Activated naive CD8-positive, alpha-beta T cell treated with anti-CD3 and anti-CD28 coated beads, Interleukin-2, amount 50 U/mL, for 16 hours (primary cell): ENCODE measurements around the gene NFATC3.

ENCODE experiments used
- DNase-seq: peaks from one replicate; pipeline ENCODE4 v3.0.0-alpha.2; 2020; ENCODE audit warnings: low read depth, low spot score

Gene NFATC3

GRCh38 chr16:68072038-68072695, 13.0 kb upstream of the NFATC3 start:
- DNase-seq = no peak

GRCh38 chr16:68073902-68074760, 11.0 kb upstream of the NFATC3 start:
- no peak for DNase-seq

DNA sequence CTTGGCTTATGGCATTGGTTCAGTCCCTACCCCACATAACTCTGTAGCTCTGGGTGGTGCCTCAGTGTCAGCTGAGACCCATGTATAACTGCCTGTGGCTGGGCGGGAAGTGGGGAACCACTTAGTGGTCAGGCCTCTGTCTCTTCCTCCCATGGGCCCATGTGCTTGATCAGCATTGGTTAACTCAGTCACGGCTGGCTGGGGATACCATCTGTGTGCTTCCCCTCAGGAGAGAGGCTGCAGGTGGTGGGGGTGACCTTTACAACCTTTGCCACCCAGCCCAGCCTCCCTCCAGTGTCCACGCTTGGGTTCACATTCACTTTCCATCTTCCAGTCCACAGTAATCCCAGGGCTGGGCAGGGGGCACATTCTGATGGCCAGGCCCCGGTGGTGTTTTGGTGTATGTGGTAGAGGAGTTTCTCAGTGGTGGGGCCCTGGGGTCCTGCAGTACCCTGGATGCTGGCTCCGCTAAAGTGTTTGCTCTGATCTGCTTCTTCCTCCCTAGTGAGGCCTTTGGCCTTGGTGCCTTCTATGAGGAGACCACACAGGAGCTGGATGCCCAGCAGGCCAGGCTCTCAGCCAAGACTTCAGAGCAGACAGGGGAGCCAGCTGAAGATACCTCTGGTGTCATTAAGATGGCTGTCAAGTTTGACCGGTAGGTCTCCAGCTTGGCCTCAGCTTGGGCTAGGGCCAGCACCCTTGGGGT, 10.2 kb upstream of the NFATC3 start:
- no peak for DNase-seq

- no peak for DNase-seq
These were observed 9.2 kb upstream of the NFATC3 start for GRCh38 chr16:68075980-68076379.

- DNase-seq = no peak
These were observed 8.6 kb upstream of the NFATC3 start for GRCh38 chr16:68076560-68076959.

DNA sequence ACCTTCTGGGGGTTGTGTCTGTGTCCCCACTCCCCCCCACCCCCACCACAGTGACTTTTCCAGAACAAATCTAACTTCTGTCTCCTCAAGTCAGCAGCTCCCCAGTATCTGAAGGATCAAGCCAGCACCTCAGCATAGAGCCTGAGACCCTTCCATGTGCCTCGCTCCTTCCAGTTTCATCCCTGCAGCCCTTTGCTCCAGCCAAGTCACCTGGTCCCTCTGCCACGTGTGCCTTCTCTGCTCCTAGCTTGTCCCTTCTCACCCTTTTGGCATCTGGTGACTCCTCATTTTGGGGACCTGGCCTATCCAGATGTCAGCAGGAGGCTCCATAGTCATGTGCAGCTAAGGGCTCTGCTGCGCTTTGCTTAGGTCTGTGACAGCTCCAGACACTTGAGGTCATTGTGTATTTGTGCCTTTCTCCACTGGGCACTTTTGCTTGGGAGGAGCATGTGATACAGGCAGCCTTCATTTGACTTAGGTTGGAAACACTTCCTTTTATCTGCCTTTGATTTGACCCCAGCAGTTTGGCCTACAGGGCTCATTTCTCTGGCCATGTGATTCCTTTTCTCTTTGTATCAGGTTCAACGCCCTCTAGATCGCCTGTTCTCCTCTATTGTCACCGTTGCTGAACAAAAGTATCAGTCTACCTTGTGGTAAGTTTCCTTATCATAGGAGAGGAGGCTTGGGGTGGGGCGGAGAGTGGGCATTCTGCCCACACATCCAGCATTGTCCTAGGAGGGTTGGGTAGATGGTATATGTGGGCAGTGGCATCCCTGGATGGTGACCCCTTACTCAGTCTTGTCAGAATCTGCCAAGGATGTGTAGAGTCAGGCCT, 7.1 kb upstream of the NFATC3 start:
- no peak for DNase-seq

DNA sequence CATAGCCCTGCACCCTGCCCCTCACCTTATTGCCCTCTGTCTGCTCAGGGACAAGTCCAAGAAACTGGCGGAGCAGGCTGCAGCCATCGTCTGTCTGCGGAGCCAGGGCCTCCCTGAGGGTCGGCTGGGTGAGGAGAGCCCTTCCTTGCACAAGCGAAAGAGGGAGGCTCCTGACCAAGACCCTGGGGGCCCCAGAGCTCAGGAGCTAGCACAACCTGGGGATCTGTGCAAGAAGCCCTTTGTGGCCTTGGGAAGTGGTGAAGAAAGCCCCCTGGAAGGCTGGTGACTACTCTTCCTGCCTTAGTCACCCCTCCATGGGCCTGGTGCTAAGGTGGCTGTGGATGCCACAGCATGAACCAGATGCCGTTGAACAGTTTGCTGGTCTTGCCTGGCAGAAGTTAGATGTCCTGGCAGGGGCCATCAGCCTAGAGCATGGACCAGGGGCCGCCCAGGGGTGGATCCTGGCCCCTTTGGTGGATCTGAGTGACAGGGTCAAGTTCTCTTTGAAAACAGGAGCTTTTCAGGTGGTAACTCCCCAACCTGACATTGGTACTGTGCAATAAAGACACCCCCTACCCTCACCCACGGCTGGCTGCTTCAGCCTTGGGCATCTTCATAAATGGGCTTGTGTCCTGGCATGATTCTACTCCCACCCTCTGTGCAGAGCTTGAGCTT, 6.3 kb upstream of the NFATC3 start:
- no peak for DNase-seq

- DNase-seq = no peak
These were observed 5.9 kb upstream of the NFATC3 start for GRCh38 chr16:68079376-68079625.

DNA sequence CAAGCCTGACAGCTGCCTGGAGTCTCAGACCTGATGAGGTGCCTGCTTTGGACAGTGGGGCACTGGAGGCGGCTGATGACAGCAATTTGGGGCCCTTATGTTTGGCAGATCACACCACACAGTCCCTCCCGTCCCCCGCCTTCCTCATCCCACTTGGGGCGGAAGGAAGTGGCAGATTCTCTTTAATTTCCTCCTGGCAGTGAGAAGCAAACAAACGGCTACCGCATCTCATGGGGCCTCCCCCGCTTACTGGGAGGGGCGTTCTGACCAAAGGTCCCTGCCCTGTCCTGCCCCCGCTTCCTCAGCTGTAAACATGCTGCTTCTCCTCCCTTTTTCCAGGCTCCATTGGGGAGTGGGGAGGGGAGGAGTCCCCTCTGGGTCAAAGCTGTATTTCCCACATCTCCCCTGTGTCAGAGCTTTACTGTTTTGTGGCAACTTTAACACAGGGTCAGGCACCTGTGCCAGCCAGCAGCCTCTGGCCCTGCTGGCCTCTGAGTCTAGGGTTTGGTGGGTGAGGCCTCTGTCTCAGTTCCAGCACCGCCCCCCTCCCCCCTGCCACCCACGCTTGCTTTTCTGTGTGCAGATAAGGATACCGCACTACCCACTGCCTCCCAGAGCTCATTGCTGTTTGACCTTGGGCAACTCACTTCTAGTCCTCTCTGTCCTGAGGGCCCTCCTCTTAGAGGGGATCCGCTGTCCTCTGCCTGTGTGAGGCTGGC, 5.4 kb upstream of the NFATC3 start:
- DNase-seq = no peak

DNA sequence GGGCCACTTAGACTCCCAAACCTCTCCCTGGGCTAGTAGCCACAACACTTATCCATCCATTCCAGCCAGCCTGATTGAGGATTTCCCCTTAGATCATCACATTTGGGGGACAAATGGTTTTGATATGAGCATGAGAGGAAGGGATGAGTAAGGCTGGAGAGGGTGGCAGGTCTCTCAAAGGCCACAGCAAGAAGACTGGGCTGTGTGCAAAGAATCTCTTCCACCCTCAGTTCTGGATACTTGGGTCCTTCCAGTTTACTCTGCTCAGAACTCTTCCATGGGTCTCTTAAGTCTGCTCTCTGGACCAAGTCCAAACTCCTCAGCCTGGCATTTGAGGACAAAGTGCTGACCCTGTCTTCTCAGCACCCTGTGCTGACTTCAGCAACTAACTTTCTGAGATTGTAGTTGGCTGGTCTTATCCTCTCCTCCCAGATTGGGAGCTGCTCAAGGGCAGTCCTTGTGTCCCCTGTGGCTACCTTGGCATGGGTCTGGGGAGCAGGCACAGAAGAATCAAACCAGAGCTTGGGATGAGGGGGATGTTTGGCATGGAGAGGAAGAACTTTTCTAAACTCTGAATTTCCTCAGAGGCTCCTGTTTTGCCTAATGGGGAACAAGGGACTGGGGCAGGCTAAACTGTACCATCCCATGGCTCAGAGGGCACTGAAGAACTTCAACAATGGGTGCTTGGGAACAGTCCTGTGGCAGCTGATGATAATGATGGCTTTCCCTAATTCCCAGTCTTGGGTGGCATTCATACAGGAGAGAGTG, 3.1 kb upstream of the NFATC3 start:
- no peak for DNase-seq

- DNase-seq = no peak
These were observed 2.4 kb upstream of the NFATC3 start for GRCh38 chr16:68082629-68083238.

DNA sequence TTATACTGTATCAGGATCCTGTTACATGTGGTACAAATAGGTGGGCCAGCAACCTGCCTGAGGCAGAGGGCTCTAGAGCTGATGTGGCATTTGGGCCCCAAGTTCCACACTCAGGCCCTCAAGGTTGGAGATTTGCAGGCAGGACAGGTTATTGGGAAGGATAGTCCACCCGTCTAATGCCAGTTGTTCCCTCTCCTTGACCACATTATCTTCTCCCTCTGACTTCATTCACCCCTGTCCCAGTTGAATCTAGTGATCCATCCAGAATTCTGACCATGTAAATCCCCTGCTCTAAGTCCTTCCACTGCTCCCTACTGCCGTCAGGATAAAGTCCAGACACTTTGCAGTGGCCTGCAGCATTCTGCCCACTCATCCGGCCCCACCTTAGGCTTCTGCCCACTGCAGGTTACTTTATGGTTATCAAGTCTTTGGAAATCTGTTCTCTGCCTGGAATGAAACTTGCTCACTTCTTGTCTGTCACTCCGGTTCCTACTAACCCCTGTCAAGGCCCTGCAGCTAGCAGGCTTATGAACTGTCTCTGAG, 1.9 kb upstream of the NFATC3 start:
- DNase-seq = no peak

GRCh38 chr16:68083861-68084503, 1.2 kb upstream of the NFATC3 start:
- no peak for DNase-seq

GRCh38 chr16:68084504-68085258, 489 bp upstream of the NFATC3 start:
- peak; percentile 70 for DNase-seq

DNA sequence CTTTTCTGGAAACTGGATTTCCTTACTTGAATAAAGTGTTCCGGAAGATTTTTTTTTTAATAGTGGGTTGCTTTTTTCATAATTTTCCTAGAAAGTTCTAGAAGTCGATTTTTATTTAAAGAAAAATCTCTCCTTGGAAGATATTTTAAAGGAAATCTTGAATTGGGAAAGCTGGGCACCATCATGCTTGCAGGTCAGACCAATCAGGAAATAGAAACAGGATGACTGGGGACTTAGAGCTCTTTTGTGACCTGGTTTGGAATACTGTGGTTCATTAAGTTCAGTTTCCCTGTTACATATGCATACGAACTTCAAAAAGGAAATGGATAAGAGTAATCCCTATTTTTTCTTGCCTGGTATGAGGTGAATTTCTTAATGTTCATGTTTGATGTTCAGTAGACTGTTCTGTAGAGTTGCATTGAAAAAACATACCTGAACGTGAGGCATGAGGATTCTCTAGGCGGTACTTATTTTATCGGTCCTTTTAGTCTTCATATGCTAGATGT, 1.2 kb downstream of the NFATC3 start:
- no peak for DNase-seq

DNA sequence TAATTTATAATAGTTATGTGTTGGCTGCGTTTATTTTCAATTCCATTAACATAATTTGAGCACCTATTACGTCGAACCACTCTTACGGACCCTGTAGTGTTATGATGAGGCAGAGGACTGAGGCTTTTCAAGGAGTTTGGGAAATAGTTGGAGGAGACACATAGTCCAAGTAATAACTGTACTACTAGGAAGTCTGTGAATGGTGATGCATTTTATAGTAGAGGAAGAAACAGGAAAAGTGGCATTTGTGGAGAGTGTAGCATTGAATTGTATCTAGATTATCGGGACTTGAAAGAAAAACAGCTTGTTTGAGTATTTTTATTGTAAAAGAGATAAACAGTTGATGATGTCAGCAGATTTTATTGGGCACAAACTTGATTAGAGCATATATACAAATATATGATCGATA, 1.7 kb downstream of the NFATC3 start:
- no peak for DNase-seq

DNA sequence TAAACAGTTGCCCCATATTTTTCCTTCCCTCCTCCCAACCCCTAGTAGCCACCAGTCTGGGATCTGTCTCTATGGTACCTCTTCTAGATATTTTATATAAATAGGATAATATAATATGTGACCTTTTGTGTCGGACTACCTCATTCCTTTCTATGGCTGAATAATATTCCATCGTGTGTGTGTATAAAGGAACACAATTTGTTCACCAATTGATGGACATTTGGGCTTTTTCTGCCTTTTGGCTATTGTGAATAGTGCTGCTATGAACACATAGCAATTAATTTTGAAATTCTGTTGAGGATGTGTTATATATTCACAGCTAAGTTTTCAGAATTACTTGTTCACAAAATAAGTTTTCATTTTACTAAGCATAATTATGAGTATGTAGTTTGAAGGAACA, 2.5 kb downstream of the NFATC3 start:
- no peak for DNase-seq
